ENCODE results near the gene PTEN.
"Not testable (repeated sequence)": the region's sequence is repeated elsewhere in the genome, so short reads cannot be mapped to it uniquely, and the experiment has no call there.

Gene PTEN

GRCh38 chr10:87846023-87846422 lies 17.4 kb upstream of the PTEN start:
- DNase-seq: no peak

GRCh38 chr10:87846711-87847110 lies 16.7 kb upstream of the PTEN start:
- not testable (repeated sequence) for DNase-seq

GRCh38 chr10:87847550-87847949 lies 15.9 kb upstream of the PTEN start:
- DNase-seq: no peak

DNA sequence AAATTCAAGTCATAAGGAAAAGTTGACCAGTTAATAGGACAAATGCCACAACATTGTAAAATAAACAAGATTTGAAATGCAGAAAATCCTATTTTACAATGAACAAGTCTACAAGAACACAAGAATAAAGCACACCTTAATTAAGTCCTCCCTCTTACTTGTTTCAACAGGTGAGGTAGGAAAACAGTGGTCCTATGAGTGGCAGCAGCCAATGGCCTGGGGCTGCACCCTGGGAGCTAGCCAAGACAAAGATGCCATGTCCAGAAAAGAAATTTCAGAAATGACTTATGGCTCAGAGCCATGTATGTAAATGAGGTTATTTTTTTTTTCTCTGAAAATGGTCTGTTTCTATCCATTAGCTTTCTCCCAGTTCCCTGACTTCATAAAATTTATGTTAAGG lies 14.4 kb upstream of the PTEN start:
- no peak for DNase-seq

- DNase-seq: peak; percentile 18 to 47
Observed at GRCh38 chr10:87850742-87851205, 12.7 kb upstream of the PTEN start.

- no peak for DNase-seq
Observed at GRCh38 chr10:87852089-87852488, 11.3 kb upstream of the PTEN start.

- not testable (repeated sequence) for DNase-seq
Observed at GRCh38 chr10:87855247-87855646, 8.2 kb upstream of the PTEN start.

DNA sequence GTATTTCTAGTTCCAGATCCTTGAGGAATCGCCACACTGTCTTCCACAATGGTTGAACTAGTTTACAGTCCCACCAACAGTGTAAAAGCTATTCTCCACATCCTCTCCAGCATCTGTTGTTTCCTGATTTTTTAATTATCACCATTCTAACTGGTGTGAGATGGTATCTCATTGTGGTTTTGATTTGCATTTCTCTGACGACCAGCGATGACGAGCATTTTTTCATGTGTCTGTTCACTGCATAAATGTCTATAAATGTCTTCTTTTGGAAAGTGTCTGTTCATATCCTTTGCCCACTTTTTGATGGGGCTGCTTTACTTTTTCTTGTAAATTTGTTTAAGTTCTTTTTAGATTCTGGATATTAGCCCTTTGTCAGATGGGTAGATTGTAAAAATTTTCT lies 7.8 kb upstream of the PTEN start:
- not testable (repeated sequence) for DNase-seq

- peak in 1 of 2 experiments; percentile 23 for DNase-seq
Observed at GRCh38 chr10:87860156-87860795, 3.1 kb upstream of the PTEN start.

DNA sequence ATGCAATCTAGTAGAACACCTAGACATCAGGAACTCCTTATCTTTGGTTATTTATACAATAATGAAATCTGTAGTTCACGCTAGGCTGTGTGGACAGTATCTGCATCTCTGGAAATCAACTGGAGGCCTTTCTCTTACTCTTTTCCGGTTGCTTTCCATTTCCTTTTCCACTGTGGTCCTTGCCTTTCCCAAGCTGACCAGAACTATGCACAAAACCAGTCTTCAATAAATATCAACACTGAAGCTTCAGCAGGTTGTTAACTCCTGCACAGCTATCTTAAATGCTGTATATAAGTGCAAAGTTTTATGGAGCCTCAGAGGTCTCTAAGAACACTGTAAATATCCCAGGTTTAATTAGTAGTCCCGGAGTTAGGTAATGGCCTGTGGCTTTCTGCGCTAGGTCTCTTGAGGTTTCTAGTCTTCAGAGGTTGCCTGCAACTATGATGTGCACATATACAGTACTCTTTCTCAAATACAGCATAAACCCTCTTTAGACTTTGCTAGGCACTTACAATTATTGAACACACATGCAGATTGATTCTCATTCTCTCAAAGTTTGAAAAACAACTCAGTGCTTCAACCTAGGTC lies 2.5 kb upstream of the PTEN start:
- DNase-seq: no peak

DNA sequence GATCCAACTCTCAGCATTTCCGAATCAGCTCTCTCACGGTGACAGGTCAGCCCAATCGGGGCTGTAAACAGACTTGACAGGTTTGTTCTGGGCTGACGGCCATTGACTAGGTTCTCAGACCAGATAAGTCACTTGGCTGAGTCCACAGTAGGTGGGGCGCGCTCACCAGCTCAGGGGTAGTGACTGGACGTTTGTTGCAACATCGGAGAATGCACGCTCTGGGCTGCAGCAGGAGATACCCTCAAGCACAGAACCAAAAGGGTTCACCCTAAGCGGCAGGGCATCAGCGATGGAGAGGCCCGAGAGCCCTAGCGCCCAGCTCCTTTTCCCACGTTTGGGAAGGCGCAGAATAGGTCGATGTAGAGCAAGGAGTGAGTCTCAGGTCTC lies 1.9 kb upstream of the PTEN start:
- DNase-seq: no peak

DNA sequence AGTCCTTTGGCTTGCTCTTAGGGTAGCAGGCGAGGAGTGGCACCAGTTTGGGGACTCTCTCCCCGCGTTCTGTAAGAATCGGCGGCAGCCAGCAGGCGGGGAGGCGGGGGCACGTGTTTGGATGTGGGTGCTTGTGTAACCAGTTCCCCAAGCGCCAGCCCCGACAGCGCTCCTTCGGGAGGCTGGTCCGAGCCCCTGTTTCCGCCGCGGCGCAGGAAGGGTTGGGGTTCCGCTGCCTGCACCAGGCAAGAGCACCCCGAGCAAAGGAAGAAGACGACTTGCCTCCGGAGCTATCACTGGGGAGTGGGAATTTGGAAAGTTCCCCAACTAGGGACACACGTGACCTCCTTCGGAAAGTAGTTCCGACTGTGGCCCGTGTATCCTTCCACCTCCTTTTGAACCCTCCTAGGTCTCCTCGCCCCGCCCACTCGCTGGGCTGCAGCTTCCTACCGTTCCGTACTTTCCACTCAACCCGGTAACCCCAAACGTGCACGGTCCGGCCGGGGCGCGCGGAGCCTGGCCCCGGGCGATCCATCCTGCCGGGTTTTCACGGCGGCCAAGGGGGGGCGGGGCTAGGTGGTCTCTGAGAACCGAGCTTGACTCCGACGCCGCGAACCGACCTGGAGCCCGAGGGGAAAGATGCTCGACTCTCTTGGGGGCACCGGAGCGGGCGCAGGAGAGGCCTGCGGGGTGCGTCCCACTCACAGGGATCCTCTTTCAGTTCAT lies 1.3 kb upstream of the PTEN start:
- peak; percentile 91 to 92 for DNase-seq

DNA sequence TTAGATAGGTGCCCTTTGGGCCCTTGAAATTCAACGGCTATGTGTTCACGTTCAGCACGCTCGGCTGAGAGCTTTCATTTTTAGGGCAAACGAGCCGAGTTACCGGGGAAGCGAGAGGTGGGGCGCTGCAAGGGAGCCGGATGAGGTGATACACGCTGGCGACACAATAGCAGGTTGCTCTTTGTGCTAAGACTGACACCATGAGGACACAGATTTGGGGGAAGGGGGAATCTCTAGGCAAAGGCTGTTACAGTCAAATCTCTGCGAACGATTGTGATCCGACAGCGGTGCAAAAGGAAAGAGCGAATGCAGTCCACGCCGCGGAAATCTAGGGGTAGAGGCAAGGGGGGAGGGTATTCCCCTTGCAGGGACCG lies 759 bp upstream of the PTEN start:
- DNase-seq: peak in 1 of 2 experiments; percentile 67

GRCh38 chr10:87863951-87864495 lies 598 bp downstream of the PTEN start:
- DNase-seq: peak in 1 of 2 experiments; percentile 24

DNA sequence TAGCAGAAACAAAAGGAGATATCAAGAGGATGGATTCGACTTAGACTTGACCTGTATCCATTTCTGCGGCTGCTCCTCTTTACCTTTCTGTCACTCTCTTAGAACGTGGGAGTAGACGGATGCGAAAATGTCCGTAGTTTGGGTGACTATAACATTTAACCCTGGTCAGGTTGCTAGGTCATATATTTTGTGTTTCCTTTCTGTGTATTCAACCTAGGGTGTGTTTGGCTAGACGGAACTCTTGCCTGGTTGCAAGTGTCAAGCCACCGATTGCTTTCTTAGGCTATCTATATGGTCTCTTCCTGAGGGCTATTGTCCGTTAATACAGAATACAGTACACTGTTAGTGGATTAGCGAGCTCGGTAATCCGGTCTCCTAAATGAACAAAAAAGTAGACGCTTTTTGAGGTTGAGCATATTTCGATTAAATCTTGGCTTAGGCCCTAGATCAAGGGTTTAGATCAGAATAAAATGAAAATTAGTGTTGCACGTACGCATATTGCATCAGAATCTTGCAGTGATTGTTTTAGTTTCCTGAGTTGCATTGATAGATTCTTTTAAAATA lies 1.2 kb downstream of the PTEN start:
- DNase-seq: no peak

GRCh38 chr10:87865241-87865881 lies 1.9 kb downstream of the PTEN start:
- DNase-seq: no peak

- DNase-seq: no peak
Observed at GRCh38 chr10:87866412-87866974, 3.1 kb downstream of the PTEN start.

GRCh38 chr10:87867453-87867852 lies 4.0 kb downstream of the PTEN start:
- DNase-seq: no peak

GRCh38 chr10:87868277-87868676 lies 4.9 kb downstream of the PTEN start:
- DNase-seq: no peak

- not testable (repeated sequence) for DNase-seq
Observed at GRCh38 chr10:87869139-87869538, 5.7 kb downstream of the PTEN start.

GRCh38 chr10:87869773-87870551 lies 6.5 kb downstream of the PTEN start:
- DNase-seq: no peak

DNA sequence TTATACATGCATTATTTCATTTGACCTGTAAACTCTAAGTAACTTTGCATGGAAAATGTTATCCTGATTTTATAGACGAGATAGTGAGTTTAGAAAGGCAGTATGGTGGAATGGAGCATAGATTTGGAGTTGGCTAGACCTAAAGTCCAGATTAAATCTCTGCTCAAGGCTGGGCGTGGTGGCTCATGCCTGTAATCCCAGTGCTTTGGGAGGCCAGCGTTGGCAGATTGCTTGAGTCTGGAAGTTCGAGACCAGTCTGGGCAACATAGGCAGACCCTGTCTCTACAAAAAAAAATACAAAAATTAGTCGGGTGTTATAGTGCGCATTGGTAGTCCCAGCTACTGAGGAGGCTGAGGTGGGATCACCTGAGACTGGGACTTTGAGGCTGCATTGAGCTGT lies 9.4 kb downstream of the PTEN start:
- DNase-seq: no peak

Data from stimulated activated CD4-positive, alpha-beta T cell treated with anti-CD3 and anti-CD28 coated beads, Interleukin-4, amount 100 ng/mL, for 4 hours (primary cell).